Cerebellar nuclear complex (tissue), 1 donor: ENCODE results near the gene SH3BP4.

Experiments used
- DNase-seq, 2 experiments: peaks; one replicate each; lab custom pipeline; 2025; lab: John Stamatoyannopoulos, UW

Gene SH3BP4

GRCh38 chr2:234967201-234967869 lies 15.5 kb downstream of the SH3BP4 start:
- DNase-seq, result no peak

GRCh38 chr2:234967870-234968208 lies 16.0 kb downstream of the SH3BP4 start:
- DNase-seq, result no peak

- DNase-seq, result no peak
Measured at GRCh38 chr2:234968631-234969305, 17.0 kb downstream of the SH3BP4 start.

GRCh38 chr2:234969306-234970098 lies 17.7 kb downstream of the SH3BP4 start:
- DNase-seq, result no peak

- DNase-seq, result no peak
Measured at GRCh38 chr2:234970099-234970440, 18.3 kb downstream of the SH3BP4 start.

- DNase-seq, result no peak
Measured at GRCh38 chr2:234970477-234970882, 18.7 kb downstream of the SH3BP4 start.

GRCh38 chr2:234971496-234971895 lies 19.7 kb downstream of the SH3BP4 start:
- DNase-seq, result no peak

- no peak for DNase-seq
Measured at GRCh38 chr2:234973008-234973407, 21.2 kb downstream of the SH3BP4 start.

- no peak for DNase-seq
Measured at GRCh38 chr2:234974501-234975385, 22.9 kb downstream of the SH3BP4 start.

GRCh38 chr2:234975611-234976010 lies 23.8 kb downstream of the SH3BP4 start:
- DNase-seq, result no peak

- DNase-seq, result no peak
Measured at GRCh38 chr2:234976479-234977227, 24.8 kb downstream of the SH3BP4 start.

- no peak for DNase-seq
Measured at GRCh38 chr2:234977228-234977679, 25.4 kb downstream of the SH3BP4 start.

- no peak for DNase-seq
Measured at GRCh38 chr2:234978466-234979203, 26.8 kb downstream of the SH3BP4 start.

GRCh38 chr2:234979204-234980167 lies 27.7 kb downstream of the SH3BP4 start:
- no peak for DNase-seq

- DNase-seq, result no peak
Measured at GRCh38 chr2:234980451-234981187, 28.8 kb downstream of the SH3BP4 start.

- no peak for DNase-seq
Measured at GRCh38 chr2:234981197-234982095, 29.6 kb downstream of the SH3BP4 start.

GRCh38 chr2:234982096-234982834 lies 30.4 kb downstream of the SH3BP4 start:
- no peak for DNase-seq
